ENCODE results near the gene UBE2L6. TPM values are rescaled to one million over a fixed set of nuclear protein-coding genes. Genes with fewer than 3 reads are reported as not detected.

Gene UBE2L6
- total and polyA plus RNA-seq, 2 experiments from 2014 or later = 41.5 to 75.9 TPM

GRCh38 chr11:57513452-57513795, 54.0 kb downstream of the UBE2L6 start:
- H3F3A ChIP-seq (ENCODE audit: insufficient read depth) = no peaks in the 10 kb centered on the region
- no peak overlapping the region for H3K9ac ChIP-seq
- H3K4me1 ChIP-seq (ENCODE audit: insufficient read depth) = peaks cover 4% of the 10 kb centered on the region; the same call in 1 of the 2 replicates
- no peak overlapping the region for H3K4me3 ChIP-seq
- DNase-seq = no peak
- no peak overlapping the region for H2AFZ ChIP-seq
- no peak for TF ChIP-seq EZH2 (IDR thresholded peaks at IDR 0.05; ENCODE audit: insufficient read depth, poor library complexity, severe bottlenecking)
- TF ChIP-seq EZH2phosphoT487 (IDR thresholded peaks at IDR 0.05; ENCODE audit: insufficient read depth, low read depth) = no peak
- H3K9me2 ChIP-seq (ENCODE audit: insufficient read depth) = no peaks in the 10 kb centered on the region
- no peaks in the 10 kb centered on the region for H4K20me1 ChIP-seq (ENCODE audit: insufficient read depth)
- no peak overlapping the region for H3K27ac ChIP-seq
- no peaks in the 10 kb centered on the region for H3K79me2 ChIP-seq (ENCODE audit: insufficient read depth)
- no peak overlapping the region for H3K4me2 ChIP-seq (ENCODE audit: unreplicated experiment)
- H3K9me3 ChIP-seq (ENCODE audit: low read depth) = no peaks in the 10 kb centered on the region
- H3K27me3 ChIP-seq (replicated peaks; ENCODE audit: insufficient read depth) = no peaks in the 10 kb centered on the region
- in situ Hi-C loops (cut with MboI) = no loop called here
- H3K36me3 ChIP-seq (ENCODE audit: low read depth) = no peaks in the 10 kb centered on the region
- WGBS, 2 experiments (ENCODE audit: low coverage in 1 of 2, low lambda C conversion rate in 2 of 2, missing lambda C conversion rate in 2 of 2) = 93 to 100% methylated on average over 1 of the region's 1 CpG

GRCh38 chr11:57512646-57513451, 54.6 kb downstream of the UBE2L6 start:
- Histone ChIP-seq H3K4me1 (ENCODE audit: insufficient read depth) (peaks cover 4% of the 10 kb centered on the region; the same call in 1 of the 2 replicates), H3K9ac (no peak overlapping the region), H3K4me2 (ENCODE audit: unreplicated experiment) (no peak overlapping the region), H3K79me2 (ENCODE audit: insufficient read depth) (no peaks in the 10 kb centered on the region), H3K36me3 (ENCODE audit: low read depth) (no peaks in the 10 kb centered on the region), H3K9me2 (ENCODE audit: insufficient read depth) (no peaks in the 10 kb centered on the region), H3F3A (ENCODE audit: insufficient read depth) (no peaks in the 10 kb centered on the region), H4K20me1 (ENCODE audit: insufficient read depth) (no peaks in the 10 kb centered on the region), H3K9me3 (ENCODE audit: low read depth) (no peaks in the 10 kb centered on the region), H2AFZ (no peak overlapping the region), H3K27ac (no peak overlapping the region), H3K27me3 (replicated peaks; ENCODE audit: insufficient read depth) (no peaks in the 10 kb centered on the region), H3K4me3 (no peak overlapping the region)
- DNase-seq = peak; percentile 9
- WGBS, 2 experiments (ENCODE audit: low coverage in 1 of 2, low lambda C conversion rate in 2 of 2, missing lambda C conversion rate in 2 of 2) = 73 to 74% methylated on average over 12 of the region's 12 CpGs
- in situ Hi-C loops (cut with MboI) = no loop called here
- no peak for TF ChIP-seq EZH2 (IDR thresholded peaks at IDR 0.05; ENCODE audit: insufficient read depth, poor library complexity, severe bottlenecking)
- no peak for TF ChIP-seq EZH2phosphoT487 (IDR thresholded peaks at IDR 0.05; ENCODE audit: insufficient read depth, low read depth)

- no peaks in the 10 kb centered on the region for H4K20me1 ChIP-seq (ENCODE audit: insufficient read depth)
- H3K4me1 ChIP-seq (ENCODE audit: insufficient read depth) = peaks cover 4% of the 10 kb centered on the region; the same call in 1 of the 2 replicates
- no peak overlapping the region for H2AFZ ChIP-seq
- no peak overlapping the region for H3K4me3 ChIP-seq
- in situ Hi-C loops (cut with MboI) = no loop called here
- H3K9me3 ChIP-seq (ENCODE audit: low read depth) = no peaks in the 10 kb centered on the region
- H3K79me2 ChIP-seq (ENCODE audit: insufficient read depth) = no peaks in the 10 kb centered on the region
- H3K9ac ChIP-seq = no peak overlapping the region
- H3K4me2 ChIP-seq (ENCODE audit: unreplicated experiment) = no peak overlapping the region
- no peak overlapping the region for H3K27ac ChIP-seq
- H3K27me3 ChIP-seq (replicated peaks; ENCODE audit: insufficient read depth) = no peaks in the 10 kb centered on the region
- no peak for DNase-seq
- 95 to 98% methylated on average over 6 of the region's 6 CpGs for WGBS, 2 experiments (ENCODE audit: low coverage in 1 of 2, low lambda C conversion rate in 2 of 2, missing lambda C conversion rate in 2 of 2)
- TF ChIP-seq EZH2 (IDR thresholded peaks at IDR 0.05; ENCODE audit: insufficient read depth, poor library complexity, severe bottlenecking) (no peak), EZH2phosphoT487 (IDR thresholded peaks at IDR 0.05; ENCODE audit: insufficient read depth, low read depth) (no peak)
- no peaks in the 10 kb centered on the region for H3F3A ChIP-seq (ENCODE audit: insufficient read depth)
- no peaks in the 10 kb centered on the region for H3K36me3 ChIP-seq (ENCODE audit: low read depth)
- H3K9me2 ChIP-seq (ENCODE audit: insufficient read depth) = no peaks in the 10 kb centered on the region
Observed at GRCh38 chr11:57511741-57512430, 55.6 kb downstream of the UBE2L6 start.

GRCh38 chr11:57508341-57509170, 58.9 kb downstream of the UBE2L6 start:
- H3K4me2 ChIP-seq (ENCODE audit: unreplicated experiment) = no peak overlapping the region
- H3K27me3 ChIP-seq (replicated peaks; ENCODE audit: insufficient read depth) = no peaks in the 10 kb centered on the region
- H2AFZ ChIP-seq = no peak overlapping the region
- H3F3A ChIP-seq (ENCODE audit: insufficient read depth) = no peaks in the 10 kb centered on the region
- no peaks in the 10 kb centered on the region for H3K79me2 ChIP-seq (ENCODE audit: insufficient read depth)
- no peak overlapping the region for H3K9ac ChIP-seq
- H3K4me1 ChIP-seq (ENCODE audit: insufficient read depth) = no peaks in the 10 kb centered on the region
- WGBS, 2 experiments (ENCODE audit: low coverage in 1 of 2, low lambda C conversion rate in 2 of 2, missing lambda C conversion rate in 2 of 2) = 78 to 82% methylated on average over 7 of the region's 7 CpGs
- no peak overlapping the region for H3K27ac ChIP-seq
- TF ChIP-seq EZH2 (IDR thresholded peaks at IDR 0.05; ENCODE audit: insufficient read depth, poor library complexity, severe bottlenecking) = no peak
- TF ChIP-seq EZH2phosphoT487 (IDR thresholded peaks at IDR 0.05; ENCODE audit: insufficient read depth, low read depth) = no peak
- H3K9me2 ChIP-seq (ENCODE audit: insufficient read depth) = no peaks in the 10 kb centered on the region
- in situ Hi-C loops (cut with MboI) = no loop called here
- no peak for DNase-seq
- H3K4me3 ChIP-seq = no peak overlapping the region
- no peaks in the 10 kb centered on the region for H3K9me3 ChIP-seq (ENCODE audit: low read depth)
- no peaks in the 10 kb centered on the region for H4K20me1 ChIP-seq (ENCODE audit: insufficient read depth)
- no peaks in the 10 kb centered on the region for H3K36me3 ChIP-seq (ENCODE audit: low read depth)

Data from GM23248 (cell line).